Esophagus squamous epithelium (tissue), 4 donors: ENCODE measurements around the gene ZFR2.

ENCODE experiments used
- CTCF ChIP-seq, 6 experiments: fragments of 450-650 bp in 4 of 6; fragments of 200-600 bp in 2 of 6; sonication (generic) in 2 of 6; IDR thresholded peaks; one replicate each; pipeline ENCODE4 v1.5.1; 2016 to 2019; ENCODE audit warnings: antibody characterized with exemption in 6 of 6, mild to moderate bottlenecking in 4 of 6, moderate library complexity in 4 of 6
- POLR2A ChIP-seq, 4 donors: fragments of 450-650 bp; IDR thresholded peaks; one replicate each; pipeline ENCODE4 v1.6.1; 2017; ENCODE audit warnings: antibody characterized with exemption in 4 of 4, mild to moderate bottlenecking in 4 of 4, moderate library complexity in 3 of 4

- TF ChIP-seq CTCF (IDR thresholded peaks at IDR 0.05) (no peak), POLR2A (IDR thresholded peaks at IDR 0.05) (no peak)
Measured at GRCh38 chr19:3863648-3864047, 5.2 kb downstream of the ZFR2 start.
